Gastroesophageal sphincter (tissue), 3 donors: ENCODE data around the gene FOXO1.

Source experiments
- CTCF ChIP-seq, 4 experiments: fragments of 200-600 bp in 2 of 4; fragments of 450-650 bp in 2 of 4; sonication (generic) in 1 of 4; IDR thresholded peaks; one replicate each; pipeline ENCODE4 v1.5.1; 2017 to 2019; ENCODE audit warnings: antibody characterized with exemption in 4 of 4, mild to moderate bottlenecking in 2 of 4, moderate library complexity in 2 of 4
- EP300 ChIP-seq: sonication (generic); formaldehyde crosslinking; IDR thresholded peaks from one replicate; pipeline ENCODE4 v1.6.1; 2017; ENCODE audit warnings: antibody characterized with exemption, mild to moderate bottlenecking
- POLR2A ChIP-seq, 2 donors: fragments of 450-650 bp; IDR thresholded peaks; one replicate each; pipeline ENCODE4 v1.6.1; 2017; ENCODE audit warnings: antibody characterized with exemption in 2 of 2, mild to moderate bottlenecking in 2 of 2, moderate library complexity in 1 of 2
- POLR2AphosphoS5 ChIP-seq: sonication (generic); formaldehyde crosslinking; IDR thresholded peaks from one replicate; pipeline ENCODE4 v1.6.1; 2017; ENCODE audit warnings: antibody characterized with exemption

- no peak for TF ChIP-seq CTCF (IDR thresholded peaks at IDR 0.05)
- no peak for TF ChIP-seq POLR2AphosphoS5
- TF ChIP-seq POLR2A (IDR thresholded peaks at IDR 0.05): no peak
- TF ChIP-seq EP300: no peak
Observed at GRCh38 chr13:40599124-40599523, 67.3 kb downstream of the FOXO1 start.
